CD4-positive, alpha-beta T cell treated with Interferon gamma for 1 hour (primary cell): ENCODE results near the gene SOAT1.
A peak's percentile ranks its signal among the peaks of the same experiment; 100 is the strongest.
"Not testable (repeated sequence)": the region's sequence is repeated elsewhere in the genome, so short reads cannot be mapped to it uniquely, and the experiment has no call there.

ENCODE experiments used
- DNase-seq: peaks from one replicate; pipeline ENCODE4 v3.0.0-alpha.2; 2020

Gene SOAT1

DNA sequence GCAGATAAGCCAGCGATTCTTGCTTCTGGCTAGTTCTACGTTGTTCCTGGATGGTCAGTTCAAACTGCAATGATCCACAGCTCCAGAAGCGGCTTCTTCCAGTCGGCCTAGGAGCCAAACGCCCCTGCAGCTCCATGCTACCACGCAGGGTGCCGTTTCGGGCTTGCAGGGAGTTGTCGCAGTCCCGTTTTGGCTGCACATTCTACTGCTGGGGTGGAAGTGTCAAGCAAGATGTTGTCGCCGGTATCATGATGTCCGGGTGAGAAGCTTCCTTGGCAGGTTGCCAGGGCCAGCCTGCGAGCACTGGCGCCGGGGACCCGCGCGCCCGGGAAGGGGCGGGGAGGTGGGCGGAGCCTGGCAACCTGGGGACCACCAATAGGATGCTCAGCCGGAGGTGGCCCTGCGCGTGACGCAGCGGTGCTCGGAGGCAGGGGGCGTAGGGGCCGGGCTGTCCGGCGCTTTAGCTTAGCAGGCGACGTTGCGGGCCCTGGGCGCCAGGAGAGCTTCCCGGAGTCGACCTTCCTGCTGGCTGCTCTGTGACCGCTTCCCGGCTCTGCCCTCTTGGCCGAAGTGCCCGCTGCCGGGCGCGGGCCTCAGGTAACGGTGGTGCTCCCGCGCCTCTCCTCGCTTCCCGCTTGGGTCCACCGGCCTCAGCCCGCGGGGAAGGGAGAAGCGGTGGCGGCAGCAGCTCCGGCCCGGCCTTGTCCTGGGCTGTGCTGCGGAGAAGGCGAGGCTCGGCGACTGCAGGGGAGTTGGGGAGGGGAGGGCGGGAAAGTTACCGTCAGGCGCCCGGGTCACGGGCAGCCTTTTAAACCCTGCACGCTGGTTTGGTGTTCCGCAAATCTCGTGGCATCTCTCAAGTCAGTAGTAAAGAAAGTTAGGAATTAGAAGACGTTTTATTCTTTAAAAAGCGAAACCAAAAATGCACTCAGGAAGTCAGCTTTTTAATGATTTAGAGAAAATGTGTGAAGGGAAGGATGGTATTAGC lies at the start of gene SOAT1:
SOAT1 (plus strand) TSS at position 458 of the 988 bp plus-strand sequence. CDS start 8,888 bp downstream, outside the sequence.
- peak; percentile 92 for DNase-seq

GRCh38 chr1:179245426-179245825 lies 48.2 kb upstream of the SOAT1 start:
- not testable (repeated sequence) for DNase-seq

DNA sequence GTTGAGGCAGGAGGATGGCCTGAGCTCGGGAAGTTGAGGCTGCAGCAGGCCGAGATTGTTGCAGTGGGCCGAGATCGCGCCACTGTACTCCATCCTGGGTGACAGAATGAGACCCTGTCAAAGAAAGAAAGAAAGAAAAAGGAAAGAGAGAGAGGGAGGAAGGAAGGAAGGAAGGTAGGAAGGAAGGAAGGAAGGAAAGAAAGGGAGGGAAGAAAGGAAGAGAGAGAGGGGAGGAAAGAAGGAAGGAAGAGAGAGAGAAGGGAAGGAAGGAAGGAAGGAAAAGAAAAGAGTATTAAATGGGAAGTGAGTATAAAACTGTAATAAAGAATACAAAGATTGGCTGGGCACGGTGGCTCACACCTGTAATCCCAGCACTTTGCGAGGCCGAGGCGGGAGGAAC lies 45.7 kb upstream of the SOAT1 start:
- no peak for DNase-seq

- no peak for DNase-seq
Observed at GRCh38 chr1:179251675-179252074, 41.9 kb upstream of the SOAT1 start.

GRCh38 chr1:179252606-179253005 lies 41.0 kb upstream of the SOAT1 start:
- no peak for DNase-seq

DNA sequence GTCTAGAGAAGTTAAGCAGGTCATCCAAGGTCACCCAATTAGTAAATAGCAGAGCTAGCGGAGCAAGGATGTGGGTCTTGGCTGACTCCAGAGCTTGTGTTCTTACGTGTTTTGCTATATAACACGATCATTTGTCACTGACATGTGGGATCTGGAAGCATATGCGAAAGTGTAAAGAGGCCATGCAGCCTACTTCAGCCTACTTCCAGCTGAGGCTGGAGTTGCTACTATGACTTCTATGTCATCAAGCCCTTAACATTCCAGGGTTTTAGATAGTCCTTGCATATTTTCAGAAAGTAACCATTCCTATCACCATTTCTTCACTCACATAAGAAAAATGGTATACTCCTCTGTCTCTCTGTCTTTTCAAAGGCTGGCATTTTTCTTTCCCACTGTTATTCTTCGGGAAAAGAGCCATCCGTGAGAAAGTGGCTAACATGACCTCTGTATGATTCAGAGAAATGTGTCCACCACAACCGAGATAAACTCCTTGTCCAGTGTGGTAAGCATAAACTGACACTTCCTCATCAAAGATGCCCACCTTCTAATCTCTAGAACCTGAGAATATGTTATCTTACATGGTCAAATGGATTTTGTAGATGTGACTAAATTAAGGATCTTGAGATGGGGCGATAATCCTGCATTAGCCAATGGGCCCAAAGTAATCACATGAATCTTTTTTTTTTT lies 40.2 kb upstream of the SOAT1 start:
- DNase-seq = no peak

GRCh38 chr1:179262183-179262582 lies 31.4 kb upstream of the SOAT1 start:
- no peak for DNase-seq

DNA sequence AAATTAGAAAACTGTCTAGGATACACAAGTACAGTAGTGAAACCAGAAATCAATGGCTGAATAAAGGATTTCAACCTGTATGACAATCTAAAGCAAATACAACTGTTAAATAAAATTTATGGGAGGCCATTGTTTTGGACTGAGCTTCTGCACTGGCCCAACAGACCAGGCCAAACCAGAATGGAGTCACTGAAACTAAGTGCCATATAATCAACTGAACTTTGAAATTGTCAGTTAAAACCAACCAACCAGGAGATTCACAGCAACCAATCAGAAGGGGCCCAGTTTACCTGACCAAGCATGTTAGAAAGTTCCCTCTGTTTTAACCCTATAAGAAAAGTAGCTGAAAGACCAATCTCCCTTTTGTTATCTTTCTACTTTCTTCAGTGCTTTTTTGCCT lies 30.5 kb upstream of the SOAT1 start:
- no peak for DNase-seq

DNA sequence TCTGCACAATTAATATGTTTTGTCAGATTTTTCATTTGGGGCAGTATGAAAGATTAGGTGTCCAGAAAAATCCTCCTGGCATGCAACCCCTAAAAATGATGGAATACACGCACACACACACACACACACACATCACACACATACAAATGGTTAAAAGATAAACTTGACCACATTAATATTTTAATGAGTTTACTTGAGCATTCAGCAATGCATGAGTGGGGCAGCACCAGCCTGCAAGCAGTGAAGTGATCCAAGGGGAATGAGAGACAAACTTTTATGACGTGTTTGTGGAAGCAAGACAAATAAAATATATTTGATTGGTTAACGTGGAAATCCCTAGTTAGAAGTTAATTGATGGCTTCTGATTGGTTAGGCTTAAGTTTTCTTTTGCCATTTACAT lies 29.1 kb upstream of the SOAT1 start:
- DNase-seq = no peak

DNA sequence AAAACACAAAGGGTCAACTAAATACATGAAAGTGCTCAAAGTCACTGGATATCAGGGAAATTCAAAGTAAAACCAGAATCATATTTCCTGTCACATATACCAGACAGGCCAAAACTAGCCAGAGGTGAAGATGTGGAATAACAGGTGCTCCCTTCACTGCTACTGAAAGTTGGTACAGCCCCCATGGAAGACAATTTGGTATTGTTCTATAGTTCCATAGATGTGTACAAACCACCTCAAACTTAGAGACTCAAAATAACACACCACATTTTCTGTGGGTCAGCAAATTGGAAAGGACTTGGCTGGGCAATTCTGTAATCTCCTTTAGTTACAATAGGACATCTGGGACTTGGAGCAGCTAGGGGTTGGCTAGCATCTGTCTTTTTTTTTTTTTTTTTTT lies 24.5 kb upstream of the SOAT1 start:
- no peak for DNase-seq

DNA sequence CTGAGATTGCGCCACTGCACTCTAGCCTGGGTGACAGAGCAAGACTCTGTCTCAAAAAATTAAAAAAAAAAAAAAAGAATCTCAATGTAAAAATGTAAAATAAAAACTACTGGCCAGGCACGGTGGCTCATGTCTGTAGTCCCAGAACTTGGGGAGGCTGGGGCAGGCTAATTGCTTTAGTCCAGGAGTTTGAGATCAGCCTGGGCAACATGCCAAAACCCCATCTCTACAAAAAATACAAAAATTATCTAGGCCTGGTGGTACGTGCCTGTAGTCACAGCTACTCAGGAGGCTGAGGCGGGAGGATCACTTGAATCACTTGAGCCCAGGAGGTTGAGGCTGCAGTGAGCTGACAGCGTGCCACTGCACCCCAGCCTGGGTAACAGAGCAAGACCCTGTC lies 19.2 kb upstream of the SOAT1 start:
- not testable (repeated sequence) for DNase-seq

- DNase-seq = no peak
Observed at GRCh38 chr1:179278920-179279319, 14.7 kb upstream of the SOAT1 start.

DNA sequence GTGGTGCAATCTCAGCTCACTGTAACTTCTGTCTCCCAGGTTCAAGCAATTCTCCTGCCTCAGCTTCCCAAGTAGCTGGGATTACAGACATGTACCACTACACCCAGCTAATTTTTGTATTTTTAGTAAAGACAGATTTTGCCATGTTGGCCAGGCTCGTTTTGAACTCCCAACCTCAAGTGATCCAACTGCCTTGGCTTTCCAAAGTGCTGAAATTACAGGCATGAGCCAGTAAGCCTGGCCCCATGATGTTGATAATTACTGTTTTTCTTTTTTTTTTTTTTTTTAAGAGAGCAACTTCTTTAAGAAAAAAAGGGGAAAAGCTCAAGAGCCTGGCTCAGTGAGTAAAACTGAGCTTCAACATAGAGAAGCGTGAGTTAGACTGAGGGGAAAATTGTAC lies 9.6 kb upstream of the SOAT1 start:
- DNase-seq = no peak

GRCh38 chr1:179287946-179288345 lies 5.7 kb upstream of the SOAT1 start:
- DNase-seq = no peak

DNA sequence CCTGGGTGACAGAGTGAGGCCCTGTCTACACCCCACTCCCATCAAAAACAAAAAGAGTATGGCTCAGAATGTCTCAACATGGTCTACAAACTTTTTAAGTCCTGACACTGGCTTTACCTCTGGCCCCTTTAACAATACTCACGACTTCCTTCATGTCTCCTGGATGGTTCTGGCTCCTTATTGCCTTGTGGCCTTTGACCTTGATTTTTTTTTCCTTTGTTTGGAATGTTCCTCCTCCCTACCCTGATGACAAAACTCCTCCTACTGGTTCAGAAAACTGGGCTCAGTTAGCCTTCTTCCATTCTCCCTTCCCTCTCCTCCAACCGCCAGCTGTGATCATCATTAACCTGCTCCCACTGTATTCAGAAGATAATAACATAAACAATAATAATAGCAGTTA lies 4.6 kb upstream of the SOAT1 start:
- no peak for DNase-seq

DNA sequence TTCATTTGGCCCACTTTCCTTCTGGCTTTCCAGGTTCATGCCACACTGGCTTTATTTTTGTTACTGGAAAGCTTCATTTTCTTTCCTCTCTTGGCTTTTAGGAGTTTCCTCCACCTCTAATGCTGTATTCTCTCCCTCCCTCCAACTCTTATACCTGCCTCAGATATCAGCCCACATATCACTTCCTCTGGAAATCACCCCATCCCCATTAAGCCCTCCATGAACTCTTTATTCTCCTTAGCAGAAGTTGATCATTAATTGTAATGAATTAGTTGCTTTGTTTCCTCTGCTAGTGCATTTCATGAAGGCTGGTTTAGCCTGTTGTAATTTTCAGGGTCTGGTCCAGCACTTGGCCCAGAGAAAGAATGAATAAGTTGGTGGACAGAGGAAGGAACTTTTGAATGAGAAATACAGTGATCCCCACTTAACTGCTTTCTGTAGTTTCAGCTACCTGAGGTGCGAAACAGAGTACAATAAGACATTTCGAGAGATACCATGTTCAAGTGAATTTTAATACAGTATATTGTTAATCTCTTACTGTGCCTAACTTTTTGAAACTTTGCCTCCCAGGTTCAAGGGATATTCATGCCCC lies 1.7 kb downstream of the SOAT1 start:
- no peak for DNase-seq

DNA sequence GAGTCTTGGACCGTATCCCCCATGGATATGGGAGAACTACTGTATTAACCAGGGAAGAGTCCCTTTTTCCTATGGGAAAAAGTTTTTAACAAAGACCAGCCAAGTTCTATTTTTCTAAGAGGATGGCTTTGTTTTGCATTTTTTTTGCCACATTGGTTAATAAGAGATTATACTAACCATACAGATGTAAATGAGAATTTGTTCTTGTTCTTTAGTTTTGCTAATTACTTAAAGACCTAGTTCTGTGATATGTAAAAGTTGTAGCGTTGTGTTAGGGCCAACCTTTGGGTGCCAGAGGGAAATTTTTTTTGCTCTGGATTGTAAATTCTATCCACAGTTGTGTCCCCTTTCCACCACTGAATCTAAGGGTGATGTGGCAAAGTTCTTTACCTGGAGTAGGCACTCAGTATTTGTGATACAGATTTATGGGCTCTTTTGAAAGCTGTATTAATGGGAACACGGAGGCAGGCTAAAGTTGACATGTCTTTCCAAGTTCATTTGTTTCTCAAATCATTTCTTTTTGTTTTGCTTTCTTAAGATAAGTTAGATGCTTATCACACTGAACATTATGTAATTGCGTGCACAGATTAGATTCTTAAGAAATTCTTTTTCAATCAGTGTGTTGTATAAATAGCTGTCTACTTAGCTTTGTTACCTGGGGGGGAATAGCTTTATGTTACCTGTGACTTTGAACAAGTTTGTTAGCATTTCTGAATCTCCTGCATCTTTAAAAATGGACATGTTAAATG lies 2.9 kb downstream of the SOAT1 start:
- DNase-seq = no peak

GRCh38 chr1:179297105-179297378 lies 3.4 kb downstream of the SOAT1 start:
- DNase-seq = no peak

DNA sequence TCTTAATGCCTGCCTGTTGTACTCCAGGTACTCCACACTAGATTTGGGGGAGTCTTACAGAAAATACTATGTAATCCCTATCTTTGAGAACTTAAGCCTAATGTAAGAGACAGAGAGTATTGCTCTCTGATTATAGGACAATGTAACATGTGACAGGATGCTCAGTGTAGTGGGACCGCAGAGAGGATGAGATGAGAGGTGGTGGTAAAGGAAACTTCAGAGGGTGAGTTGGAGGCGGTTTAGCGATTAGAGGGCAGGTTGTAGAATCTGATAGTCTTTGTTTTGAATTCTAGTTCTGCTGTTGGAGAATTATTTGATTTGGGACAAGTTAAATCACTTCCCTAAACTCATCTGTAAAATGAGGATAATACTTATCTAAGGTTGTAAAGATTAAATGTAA lies 5.4 kb downstream of the SOAT1 start:
- DNase-seq = peak; percentile 22

- DNase-seq = no peak
Observed at GRCh38 chr1:179300112-179300511, 6.5 kb downstream of the SOAT1 start.

DNA sequence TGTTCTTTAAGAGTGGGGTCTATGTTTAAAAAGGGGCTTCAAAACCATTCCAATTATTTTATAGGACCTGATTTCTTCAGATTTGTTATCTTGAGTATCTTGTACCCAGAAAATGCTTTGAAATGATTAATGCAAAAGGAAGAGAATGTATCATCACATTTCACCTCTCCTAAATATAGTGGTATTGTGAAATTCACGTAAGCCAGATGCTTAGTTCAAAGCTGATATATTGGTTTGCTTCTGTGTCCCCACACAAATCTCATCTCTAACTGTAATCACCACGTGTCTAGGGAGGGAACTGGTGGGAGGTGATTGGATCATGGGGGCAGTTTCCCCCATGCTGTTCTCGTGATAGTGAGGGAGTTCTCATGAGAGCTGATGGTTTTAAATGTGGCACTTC lies 8.5 kb downstream of the SOAT1 start:
- no peak for DNase-seq

DNA sequence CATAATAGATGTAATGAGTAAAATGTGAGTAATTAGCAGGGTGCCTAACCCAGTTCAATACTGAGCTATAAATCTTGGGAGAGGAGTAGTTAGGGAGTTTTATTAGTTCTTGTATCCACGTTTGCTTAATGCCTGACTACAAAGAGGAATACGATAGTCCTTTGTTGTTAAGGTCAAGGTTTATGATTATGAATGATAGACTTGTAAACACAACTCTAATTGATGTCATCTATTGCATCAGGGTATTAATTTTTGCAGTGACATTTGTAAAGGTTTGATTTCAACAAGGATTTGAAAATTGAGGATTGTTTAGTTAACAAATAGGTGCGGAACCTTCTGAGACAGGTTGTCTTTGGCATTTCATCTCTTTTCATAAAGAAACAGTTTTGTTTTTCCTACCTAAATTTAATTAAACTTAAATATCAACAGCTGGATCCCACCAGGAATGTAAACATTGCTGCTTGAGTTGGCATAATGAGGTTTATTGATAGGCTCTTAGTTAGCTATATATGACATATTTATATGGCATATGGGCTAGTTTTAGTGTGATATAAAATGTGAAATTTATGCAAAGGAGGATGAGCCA lies 9.7 kb downstream of the SOAT1 start:
- no peak for DNase-seq

GRCh38 chr1:179305450-179305849 lies 11.9 kb downstream of the SOAT1 start:
- no peak for DNase-seq
